Measurements from ENCODE around the gene OR2AT4. TPM values are rescaled to one million over a fixed set of nuclear protein-coding genes. Genes with fewer than 3 reads are reported as not detected.
A peak's percentile ranks its signal among the peaks of the same experiment; 100 is the strongest.

The OR2AT4 gene
- total RNA-seq, 3 donors from 2014 or later, result not detected

DNA sequence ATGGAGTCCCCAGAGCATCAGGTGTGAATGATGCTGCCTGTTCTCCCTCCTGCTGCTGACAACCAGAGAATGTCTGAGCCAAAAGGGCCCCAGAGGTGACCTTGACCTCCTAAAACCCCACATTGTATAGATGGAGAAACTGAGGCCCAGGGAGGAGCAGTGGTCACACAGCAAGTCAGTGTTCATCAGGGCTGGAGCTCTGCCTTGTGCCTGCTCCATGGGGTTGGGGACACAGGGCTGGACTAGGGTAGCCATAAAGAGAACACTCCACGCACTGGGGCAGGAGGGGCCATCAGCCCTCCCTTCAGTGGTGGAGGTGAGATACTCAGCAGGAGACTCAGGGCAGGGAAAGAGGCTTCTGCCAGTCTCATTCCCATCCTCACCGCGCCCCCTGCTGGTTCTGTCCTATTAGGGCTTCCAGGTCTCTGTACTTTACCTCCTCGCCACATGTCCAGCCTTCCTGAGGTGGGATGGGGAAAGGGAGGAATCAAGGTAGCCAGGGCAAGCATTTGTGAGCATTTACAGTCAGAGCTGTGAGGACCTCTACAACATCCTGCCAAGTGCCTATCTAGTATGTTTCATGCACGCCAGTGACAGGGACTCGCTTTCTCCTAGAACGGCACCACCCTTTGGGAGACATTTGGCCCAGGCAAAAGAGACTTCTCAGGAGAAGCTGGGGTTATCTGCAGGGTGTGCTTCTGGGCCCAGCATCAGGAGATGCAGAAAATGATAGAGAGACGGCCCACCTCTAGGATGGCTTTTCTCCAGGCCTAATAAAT, 64.7 kb downstream of the OR2AT4 start:
- Histone ChIP-seq H3K27me3 (no peaks in the 10 kb centered on the region), H3K4me3 (no peak overlapping the region), H3K9me3 (no peaks in the 10 kb centered on the region), H3K27ac (no peak overlapping the region), H3K36me3 (no peaks in the 10 kb centered on the region), H3K4me1 (no peaks in the 10 kb centered on the region)
- intact Hi-C loops (cut with DNase I; ENCODE audit: low total_unique reads), result no loop called here
- peak in 1 of 2 donors; percentile 72 for DNase-seq (ENCODE audit: low spot score in 2 of 2)
- TF ChIP-seq, protein P1, sequence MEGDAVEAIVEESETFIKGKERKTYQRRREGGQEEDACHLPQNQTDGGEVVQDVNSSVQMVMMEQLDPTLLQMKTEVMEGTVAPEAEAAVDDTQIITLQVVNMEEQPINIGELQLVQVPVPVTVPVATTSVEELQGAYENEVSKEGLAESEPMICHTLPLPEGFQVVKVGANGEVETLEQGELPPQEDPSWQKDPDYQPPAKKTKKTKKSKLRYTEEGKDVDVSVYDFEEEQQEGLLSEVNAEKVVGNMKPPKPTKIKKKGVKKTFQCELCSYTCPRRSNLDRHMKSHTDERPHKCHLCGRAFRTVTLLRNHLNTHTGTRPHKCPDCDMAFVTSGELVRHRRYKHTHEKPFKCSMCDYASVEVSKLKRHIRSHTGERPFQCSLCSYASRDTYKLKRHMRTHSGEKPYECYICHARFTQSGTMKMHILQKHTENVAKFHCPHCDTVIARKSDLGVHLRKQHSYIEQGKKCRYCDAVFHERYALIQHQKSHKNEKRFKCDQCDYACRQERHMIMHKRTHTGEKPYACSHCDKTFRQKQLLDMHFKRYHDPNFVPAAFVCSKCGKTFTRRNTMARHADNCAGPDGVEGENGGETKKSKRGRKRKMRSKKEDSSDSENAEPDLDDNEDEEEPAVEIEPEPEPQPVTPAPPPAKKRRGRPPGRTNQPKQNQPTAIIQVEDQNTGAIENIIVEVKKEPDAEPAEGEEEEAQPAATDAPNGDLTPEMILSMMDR (IDR thresholded peaks at IDR 0.05), result peak; percentile 23 to 51 (median 47)
- no peak for TF ChIP-seq POLR2AphosphoS5 (IDR thresholded peaks at IDR 0.05)

Other genes with a start within 250 kb of the OR2AT4 start
- 10 to 100 TPM; 18.0 to 33.6 (median 18.4) TPM for gene XRRA1, start 147.8 kb downstream of the OR2AT4 start, total RNA-seq
- 10 to 100 TPM; 34.1 to 57.8 (median 57.5) TPM for gene SPCS2, start 147.6 kb downstream of the OR2AT4 start, total RNA-seq
- 10 to 100 TPM; 11.8 to 12.8 (median 12.4) TPM for gene NEU3, start 107.9 kb downstream of the OR2AT4 start, total RNA-seq
- gene SLCO2B1, start 54.2 kb upstream of the OR2AT4 start, total RNA-seq, result 10 to 100 TPM; 23.9 to 86.9 (median 32.3) TPM
- under 1 TPM in 1 of 3 donors, not detected in 2; 0.33 TPM for gene TPBGL, start 143.9 kb upstream of the OR2AT4 start, total RNA-seq